HG03025 (cell line): Measurements from ENCODE around the gene RAI14.
"Not testable (repeated sequence)": the region's sequence is repeated elsewhere in the genome, so short reads cannot be mapped to it uniquely, and the experiment has no call there.

Experiments
- ATAC-seq: cut with Tn5 transposase; IDR thresholded peaks from one replicate; pipeline ENCODE4 v1.9.1; 2021; ENCODE audit warnings: mild to moderate bottlenecking, moderate library complexity; ENCODE audit not compliant: unreplicated experiment, low FRiP score

The RAI14 gene

GRCh38 chr5:34697308-34698108, 41.4 kb downstream of the RAI14 start:
- ATAC-seq: no peak

GRCh38 chr5:34698109-34698419, 41.9 kb downstream of the RAI14 start:
- ATAC-seq: no peak

- no peak for ATAC-seq
Observed at GRCh38 chr5:34698754-34699153, 42.6 kb downstream of the RAI14 start.

GRCh38 chr5:34699155-34700077, 43.3 kb downstream of the RAI14 start:
- no peak for ATAC-seq

- ATAC-seq: no peak
Observed at GRCh38 chr5:34700078-34700452, 43.9 kb downstream of the RAI14 start.

- ATAC-seq: not testable (repeated sequence)
Observed at GRCh38 chr5:34701442-34701841, 45.3 kb downstream of the RAI14 start.

- no peak for ATAC-seq
Observed at GRCh38 chr5:34703767-34704713, 47.9 kb downstream of the RAI14 start.

GRCh38 chr5:34706084-34706483, 50.0 kb downstream of the RAI14 start:
- ATAC-seq: no peak

GRCh38 chr5:34707451-34708107, 51.5 kb downstream of the RAI14 start:
- ATAC-seq: no peak

- no peak for ATAC-seq
Observed at GRCh38 chr5:34708777-34709176, 52.6 kb downstream of the RAI14 start.

GRCh38 chr5:34709861-34710673, 53.9 kb downstream of the RAI14 start:
- no peak for ATAC-seq

GRCh38 chr5:34712565-34712964, 56.4 kb downstream of the RAI14 start:
- no peak for ATAC-seq

- ATAC-seq: no peak
Observed at GRCh38 chr5:34715711-34716110, 59.6 kb downstream of the RAI14 start.

GRCh38 chr5:34716986-34717385, 60.9 kb downstream of the RAI14 start:
- no peak for ATAC-seq

- no peak for ATAC-seq
Observed at GRCh38 chr5:34717426-34718327, 61.5 kb downstream of the RAI14 start.

GRCh38 chr5:34718516-34718915, 62.4 kb downstream of the RAI14 start:
- ATAC-seq: no peak

- ATAC-seq: no peak
Observed at GRCh38 chr5:34719029-34719428, 62.9 kb downstream of the RAI14 start.

- no peak for ATAC-seq
Observed at GRCh38 chr5:34721327-34721726, 65.2 kb downstream of the RAI14 start.
